HL-60/S4 treated with phorbol 12-myristate 13-acetate at 8.2 ng/mL for 4 days and 3 days (cell line): ENCODE data around the gene RBM26.
"Not testable (repeated sequence)": the region's sequence is repeated elsewhere in the genome, so short reads cannot be mapped to it uniquely, and the experiment has no call there.

ENCODE experiments used
- in situ Hi-C: fragments of 300-500 bp; cut with MboI; formaldehyde crosslinking; loops from 2 replicates; pipeline ENCODE4 v1.15.0; 2022; ENCODE audit warnings: low sequenced_read_pairs

The RBM26 gene

GRCh38 chr13:79389026-79389425 is 17.0 kb downstream of the RBM26 start:
- in situ Hi-C loops = no loop called here

- in situ Hi-C loops = no loop called here
Measured at GRCh38 chr13:79387853-79388252, 18.2 kb downstream of the RBM26 start.

- in situ Hi-C loops = no loop called here
Measured at GRCh38 chr13:79386125-79386826, 19.8 kb downstream of the RBM26 start.

- in situ Hi-C loops = no loop called here
Measured at GRCh38 chr13:79385694-79386093, 20.4 kb downstream of the RBM26 start.

- in situ Hi-C loops = no loop called here
Measured at GRCh38 chr13:79384022-79384610, 21.9 kb downstream of the RBM26 start.

- in situ Hi-C loops = no loop called here
Measured at GRCh38 chr13:79382545-79383275, 23.3 kb downstream of the RBM26 start.

GRCh38 chr13:79380997-79381396 is 25.1 kb downstream of the RBM26 start:
- in situ Hi-C loops = no loop called here

GRCh38 chr13:79379274-79379673 is 26.8 kb downstream of the RBM26 start:
- in situ Hi-C loops = no loop called here

- in situ Hi-C loops = no loop called here
Measured at GRCh38 chr13:79376843-79377242, 29.2 kb downstream of the RBM26 start.

GRCh38 chr13:79374578-79374977 is 31.5 kb downstream of the RBM26 start:
- in situ Hi-C loops = no loop called here

GRCh38 chr13:79373916-79374315 is 32.1 kb downstream of the RBM26 start:
- in situ Hi-C loops = no loop called here

- in situ Hi-C loops = no loop called here
Measured at GRCh38 chr13:79369226-79369625, 36.8 kb downstream of the RBM26 start.

GRCh38 chr13:79365981-79366380 is 40.1 kb downstream of the RBM26 start:
- in situ Hi-C loops = no loop called here

- in situ Hi-C loops = no loop called here
Measured at GRCh38 chr13:79361299-79361698, 44.8 kb downstream of the RBM26 start.

- in situ Hi-C loops = no loop called here
Measured at GRCh38 chr13:79360095-79360494, 46.0 kb downstream of the RBM26 start.

- in situ Hi-C loops = no loop called here
Measured at GRCh38 chr13:79359064-79359463, 47.0 kb downstream of the RBM26 start.

- in situ Hi-C loops = no loop called here
Measured at GRCh38 chr13:79354285-79354684, 51.8 kb downstream of the RBM26 start.

- in situ Hi-C loops = no loop called here
Measured at GRCh38 chr13:79353693-79354092, 52.4 kb downstream of the RBM26 start.

- in situ Hi-C loops = no loop called here
Measured at GRCh38 chr13:79352107-79352506, 53.9 kb downstream of the RBM26 start.

GRCh38 chr13:79349608-79350007 is 56.4 kb downstream of the RBM26 start:
- in situ Hi-C loops = not testable (repeated sequence)

- in situ Hi-C loops = no loop called here
Measured at GRCh38 chr13:79349011-79349410, 57.0 kb downstream of the RBM26 start.

- in situ Hi-C loops = no loop called here
Measured at GRCh38 chr13:79346300-79346914, 59.6 kb downstream of the RBM26 start.
